Loucy (cell line): ENCODE measurements around the gene ADARB1.

Experiments used
- H2AFZ ChIP-seq: fragments of 200-600 bp; sonication (generic); 2 replicates; pipeline ENCODE4 v1.6.0; 2016; ENCODE audit warnings: antibody characterized with exemption, mild to moderate bottlenecking, low read length, moderate library complexity
- H3F3A ChIP-seq: fragments of 200-600 bp; 2 replicates; pipeline ENCODE4 v1.6.0; 2016; ENCODE audit warnings: antibody characterized with exemption, low read depth, mild to moderate bottlenecking
- H3K27me3 ChIP-seq: fragments of 200-600 bp; sonication (generic); 2 replicates; pipeline ENCODE4 v1.6.1; 2014; ENCODE audit warnings: low read length, mild to moderate bottlenecking; ENCODE audit not compliant: insufficient read depth, poor library complexity, severe bottlenecking
- H3K36me3 ChIP-seq: fragments of 200-600 bp; sonication (generic); 2 replicates; pipeline ENCODE4 v1.6.1; 2016; ENCODE audit warnings: low read length; ENCODE audit not compliant: insufficient read depth
- H3K4me1 ChIP-seq: fragments of 200-600 bp; sonication (generic); 2 replicates; pipeline ENCODE4 v1.5.1; 2014; ENCODE audit warnings: low read length, mild to moderate bottlenecking; ENCODE audit not compliant: insufficient read depth, poor library complexity, severe bottlenecking
- H3K4me2 ChIP-seq: fragments of 200-600 bp; sonication (generic); 2 replicates; pipeline ENCODE4 v1.6.0; 2014; ENCODE audit warnings: antibody characterized with exemption, low read length, low read depth, mild to moderate bottlenecking; ENCODE audit not compliant: poor library complexity, severe bottlenecking
- H3K4me3 ChIP-seq: fragments of 200-600 bp; sonication (generic); 2 replicates; pipeline ENCODE4 v1.5.1; 2014; ENCODE audit warnings: low read length, mild to moderate bottlenecking, mixed read lengths; ENCODE audit not compliant: poor library complexity, severe bottlenecking
- H3K79me2 ChIP-seq: fragments of 200-600 bp; sonication (generic); 2 replicates; pipeline ENCODE4 v1.6.1; 2014; ENCODE audit warnings: low read length; ENCODE audit not compliant: insufficient read depth
- H3K9ac ChIP-seq: fragments of 200-600 bp; sonication (generic); 2 replicates; pipeline ENCODE4 v1.6.0; 2014; ENCODE audit warnings: mild to moderate bottlenecking, low read depth, low read length, moderate library complexity; ENCODE audit not compliant: poor library complexity, severe bottlenecking
- H3K9me2 ChIP-seq: fragments of 200-600 bp; sonication (generic); replicated peaks from 2 replicates; pipeline ENCODE4 v1.6.1; 2016; ENCODE audit warnings: low read depth, low read length, mixed read lengths
- H3K9me3 ChIP-seq: fragments of 200-600 bp; sonication (generic); 2 replicates; pipeline ENCODE4 v1.6.1; 2014; ENCODE audit warnings: mild to moderate bottlenecking, antibody characterized with exemption, low read length, low read depth; ENCODE audit not compliant: insufficient read depth
- H4K20me1 ChIP-seq: fragments of 200-600 bp; sonication (generic); 2 replicates; pipeline ENCODE4 v1.6.0; 2014; ENCODE audit warnings: antibody characterized with exemption, low read length, mild to moderate bottlenecking; ENCODE audit not compliant: insufficient read depth, poor library complexity, severe bottlenecking
- EZH2phosphoT487 ChIP-seq: fragments of 200-600 bp; IDR thresholded peaks from 2 replicates; pipeline ENCODE4 v1.6.1; 2018; ENCODE audit warnings: antibody characterized with exemption, mild to moderate bottlenecking, moderate library complexity, borderline replicate concordance
- TF ChIP-seq, protein P1 (sequence below): fragments of 200-600 bp; sonication (generic); conservative IDR thresholded peaks from 2 replicates; pipeline ENCODE4 v1.5.1; 2014; ENCODE audit warnings: mild to moderate bottlenecking, antibody characterized with exemption, low read length

ADARB1 gene

DNA sequence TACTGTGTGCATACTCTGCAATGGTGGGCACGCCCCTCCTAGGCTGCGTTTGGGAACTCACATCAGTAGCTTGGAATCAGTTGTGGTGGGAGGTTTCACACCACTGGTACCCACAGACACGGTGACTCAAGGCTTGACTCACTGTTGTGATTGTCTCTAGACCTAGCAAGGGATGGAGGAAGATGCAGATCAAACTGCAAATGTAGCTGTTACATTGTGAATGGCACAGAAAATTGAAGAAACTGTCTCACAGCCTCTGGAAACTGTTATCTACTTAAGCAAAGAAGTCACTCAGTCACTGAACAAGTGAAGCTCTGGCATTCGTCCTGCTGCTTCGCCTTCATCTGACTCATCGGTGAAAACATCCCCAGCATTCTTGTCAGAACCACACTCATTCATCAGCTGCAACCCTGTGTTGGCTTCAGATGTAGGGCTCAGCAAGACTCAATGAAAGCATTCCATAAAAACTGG is 153.8 kb downstream of the ADARB1 start:
- Histone ChIP-seq H3K36me3 (no peaks in the 10 kb centered on the region; the same call in 1 of the 2 replicates), H2AFZ (no peak overlapping the region), H3K4me3 (no peak overlapping the region), H3K9me2 (no peaks in the 10 kb centered on the region), H3K79me2 (no peaks in the 10 kb centered on the region), H3K4me2 (no peak overlapping the region), H3K9me3 (no peaks in the 10 kb centered on the region), H4K20me1 (no peaks in the 10 kb centered on the region), H3K27me3 (no peaks in the 10 kb centered on the region), H3F3A (no peaks in the 10 kb centered on the region), H3K9ac (no peak overlapping the region), H3K4me1 (no peaks in the 10 kb centered on the region)
- TF ChIP-seq EZH2phosphoT487, result no peak
- TF ChIP-seq, protein P1, sequence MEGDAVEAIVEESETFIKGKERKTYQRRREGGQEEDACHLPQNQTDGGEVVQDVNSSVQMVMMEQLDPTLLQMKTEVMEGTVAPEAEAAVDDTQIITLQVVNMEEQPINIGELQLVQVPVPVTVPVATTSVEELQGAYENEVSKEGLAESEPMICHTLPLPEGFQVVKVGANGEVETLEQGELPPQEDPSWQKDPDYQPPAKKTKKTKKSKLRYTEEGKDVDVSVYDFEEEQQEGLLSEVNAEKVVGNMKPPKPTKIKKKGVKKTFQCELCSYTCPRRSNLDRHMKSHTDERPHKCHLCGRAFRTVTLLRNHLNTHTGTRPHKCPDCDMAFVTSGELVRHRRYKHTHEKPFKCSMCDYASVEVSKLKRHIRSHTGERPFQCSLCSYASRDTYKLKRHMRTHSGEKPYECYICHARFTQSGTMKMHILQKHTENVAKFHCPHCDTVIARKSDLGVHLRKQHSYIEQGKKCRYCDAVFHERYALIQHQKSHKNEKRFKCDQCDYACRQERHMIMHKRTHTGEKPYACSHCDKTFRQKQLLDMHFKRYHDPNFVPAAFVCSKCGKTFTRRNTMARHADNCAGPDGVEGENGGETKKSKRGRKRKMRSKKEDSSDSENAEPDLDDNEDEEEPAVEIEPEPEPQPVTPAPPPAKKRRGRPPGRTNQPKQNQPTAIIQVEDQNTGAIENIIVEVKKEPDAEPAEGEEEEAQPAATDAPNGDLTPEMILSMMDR, result no peak

DNA sequence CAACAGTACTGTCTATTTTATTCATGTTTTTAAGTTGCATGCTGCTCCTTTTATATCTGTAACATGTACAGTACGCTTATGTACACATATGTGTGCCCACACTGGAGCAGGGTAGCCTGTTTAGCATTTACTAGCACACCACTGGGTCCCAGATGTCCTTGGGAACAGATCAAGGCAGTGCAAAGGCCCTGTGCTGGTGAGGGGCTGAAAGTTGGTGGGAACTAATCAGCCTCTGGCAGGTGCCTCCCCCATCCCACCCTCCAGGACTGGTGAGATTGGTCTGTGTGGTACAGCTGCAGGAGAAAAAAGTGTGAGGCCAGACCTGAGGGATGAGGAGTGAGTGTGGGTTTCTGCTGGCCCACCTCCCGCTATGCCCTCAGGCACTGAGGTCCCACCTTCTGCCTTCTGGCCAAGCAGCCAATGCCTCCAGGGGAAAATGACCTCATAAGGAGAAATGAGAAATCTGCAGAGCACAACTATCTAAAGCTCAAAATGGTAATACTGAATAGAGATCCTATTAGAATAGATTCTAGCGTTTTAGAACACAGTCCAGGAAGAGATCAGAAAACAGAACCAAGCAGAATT is 154.4 kb downstream of the ADARB1 start:
- Histone ChIP-seq H2AFZ (no peak overlapping the region), H3K4me2 (no peak overlapping the region), H3K4me3 (no peak overlapping the region), H3K79me2 (no peaks in the 10 kb centered on the region), H3K9ac (no peak overlapping the region), H3F3A (no peaks in the 10 kb centered on the region), H4K20me1 (no peaks in the 10 kb centered on the region), H3K36me3 (no peaks in the 10 kb centered on the region; the same call in 1 of the 2 replicates), H3K9me2 (no peaks in the 10 kb centered on the region), H3K9me3 (no peaks in the 10 kb centered on the region), H3K4me1 (no peaks in the 10 kb centered on the region), H3K27me3 (no peaks in the 10 kb centered on the region)
- TF ChIP-seq EZH2phosphoT487, result no peak
- TF ChIP-seq, protein P1, result no peak

DNA sequence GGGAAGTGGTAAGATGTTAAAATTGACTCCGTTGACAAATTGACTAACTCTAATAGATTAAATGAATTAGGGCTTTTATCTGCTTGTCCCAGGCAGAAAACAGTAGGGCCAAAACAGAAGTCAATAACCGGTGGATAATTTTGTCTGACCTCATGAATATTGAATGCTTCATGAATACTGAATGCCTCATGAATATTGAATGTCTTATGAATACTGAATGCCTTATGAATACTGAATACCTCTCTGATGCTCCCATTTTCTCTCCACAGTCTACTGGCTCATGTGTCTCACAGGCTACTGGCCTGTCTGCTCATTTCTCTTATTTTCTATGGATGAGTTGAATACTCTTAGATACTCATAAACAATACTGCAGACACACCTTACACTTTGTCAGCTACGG is 157.3 kb downstream of the ADARB1 start:
- H2AFZ ChIP-seq, result no peak overlapping the region
- H3K27me3 ChIP-seq, result no peaks in the 10 kb centered on the region
- no peaks in the 10 kb centered on the region for H3F3A ChIP-seq
- no peak for TF ChIP-seq EZH2phosphoT487
- TF ChIP-seq, protein P1, result no peak
- no peaks in the 10 kb centered on the region for H3K4me1 ChIP-seq
- no peaks in the 10 kb centered on the region for H3K79me2 ChIP-seq
- H3K4me3 ChIP-seq, result no peak overlapping the region
- no peak overlapping the region for H3K9ac ChIP-seq
- no peaks in the 10 kb centered on the region for H3K9me3 ChIP-seq
- H3K9me2 ChIP-seq, result no peaks in the 10 kb centered on the region
- H3K36me3 ChIP-seq, result no peaks in the 10 kb centered on the region
- H4K20me1 ChIP-seq, result no peaks in the 10 kb centered on the region
- H3K4me2 ChIP-seq, result no peak overlapping the region
